ENCODE measurements around the gene MND1. TPM values are rescaled to one million over a fixed set of nuclear protein-coding genes. Genes with fewer than 3 reads are reported as not detected.

MND1 gene
- total RNA-seq, 1 experiment from 2014 or later = 7.9 TPM

DNA sequence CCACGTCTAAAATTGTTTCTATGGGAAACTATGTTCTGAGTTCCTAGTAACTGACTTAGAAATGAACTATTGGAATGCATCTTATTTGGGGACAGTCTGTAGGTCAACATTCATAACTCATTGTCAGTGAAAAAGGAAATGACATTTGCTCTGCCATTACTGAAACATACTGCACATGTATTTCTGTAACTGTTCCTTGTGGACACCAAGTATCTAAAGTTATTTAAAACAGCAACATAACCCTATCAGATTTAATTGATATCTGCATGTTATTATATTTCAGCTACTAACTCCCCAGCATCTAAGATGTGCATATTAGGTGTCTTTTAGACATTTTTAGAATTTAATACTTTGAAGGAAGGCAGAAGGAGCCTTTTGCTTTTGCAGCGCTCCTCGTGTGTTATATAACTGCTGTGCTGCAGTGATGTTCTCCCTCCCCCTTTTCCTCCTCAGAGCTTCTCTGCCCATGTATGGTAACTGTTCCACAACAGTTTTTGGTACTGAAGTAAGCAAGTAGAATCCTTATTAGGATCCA, 84.5 kb downstream of the MND1 start:
- Histone ChIP-seq H3K36me3 (ENCODE audit: low read depth, low read length) (no peaks in the 10 kb centered on the region), H3K9me3 (ENCODE audit: low read length) (no peaks in the 10 kb centered on the region), H2AFZ (ENCODE audit: low read length) (no peak overlapping the region), H3K27ac (ENCODE audit: low read length) (no peak overlapping the region), H3K4me1 (ENCODE audit: insufficient read depth, low read length) (peaks cover 13% of the 10 kb centered on the region), H3F3A (ENCODE audit: low read length, unreplicated experiment) (no peaks in the 10 kb centered on the region), H3K79me2 (ENCODE audit: low read length) (no peaks in the 10 kb centered on the region), H3K4me2 (ENCODE audit: low read length) (no peak overlapping the region), H3K9me2 (replicated peaks; ENCODE audit: low read length) (no peaks in the 10 kb centered on the region), H3K4me3 (ENCODE audit: low read length) (no peak overlapping the region), H3K27me3 (ENCODE audit: low read length) (no peaks in the 10 kb centered on the region), H3K9ac (ENCODE audit: low read length) (no peak overlapping the region), H4K20me1 (ENCODE audit: low read length) (no peaks in the 10 kb centered on the region)
- POLR2A ChIA-PET (ENCODE audit: unreplicated experiment) = no interaction called here
- CTCF ChIA-PET = no interaction called here
- DNase-seq = no peak
- BruUV-seq (replicated peaks) = no TSS peak
- intact Hi-C loops (cut with micrococcal nuclease) = no loop called here
- no peak for TF ChIP-seq EZH2 (IDR thresholded peaks at IDR 0.05; ENCODE audit: low read length, unreplicated experiment)
- TF ChIP-seq, protein P1, sequence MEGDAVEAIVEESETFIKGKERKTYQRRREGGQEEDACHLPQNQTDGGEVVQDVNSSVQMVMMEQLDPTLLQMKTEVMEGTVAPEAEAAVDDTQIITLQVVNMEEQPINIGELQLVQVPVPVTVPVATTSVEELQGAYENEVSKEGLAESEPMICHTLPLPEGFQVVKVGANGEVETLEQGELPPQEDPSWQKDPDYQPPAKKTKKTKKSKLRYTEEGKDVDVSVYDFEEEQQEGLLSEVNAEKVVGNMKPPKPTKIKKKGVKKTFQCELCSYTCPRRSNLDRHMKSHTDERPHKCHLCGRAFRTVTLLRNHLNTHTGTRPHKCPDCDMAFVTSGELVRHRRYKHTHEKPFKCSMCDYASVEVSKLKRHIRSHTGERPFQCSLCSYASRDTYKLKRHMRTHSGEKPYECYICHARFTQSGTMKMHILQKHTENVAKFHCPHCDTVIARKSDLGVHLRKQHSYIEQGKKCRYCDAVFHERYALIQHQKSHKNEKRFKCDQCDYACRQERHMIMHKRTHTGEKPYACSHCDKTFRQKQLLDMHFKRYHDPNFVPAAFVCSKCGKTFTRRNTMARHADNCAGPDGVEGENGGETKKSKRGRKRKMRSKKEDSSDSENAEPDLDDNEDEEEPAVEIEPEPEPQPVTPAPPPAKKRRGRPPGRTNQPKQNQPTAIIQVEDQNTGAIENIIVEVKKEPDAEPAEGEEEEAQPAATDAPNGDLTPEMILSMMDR (conservative IDR thresholded peaks at IDR 0.05; ENCODE audit: low read depth, low read length) = no peak
- no peak for TF ChIP-seq EZH2phosphoT487 (IDR thresholded peaks at IDR 0.05; ENCODE audit: borderline replicate concordance, low read length)
- ATAC-seq = no peak

DNA sequence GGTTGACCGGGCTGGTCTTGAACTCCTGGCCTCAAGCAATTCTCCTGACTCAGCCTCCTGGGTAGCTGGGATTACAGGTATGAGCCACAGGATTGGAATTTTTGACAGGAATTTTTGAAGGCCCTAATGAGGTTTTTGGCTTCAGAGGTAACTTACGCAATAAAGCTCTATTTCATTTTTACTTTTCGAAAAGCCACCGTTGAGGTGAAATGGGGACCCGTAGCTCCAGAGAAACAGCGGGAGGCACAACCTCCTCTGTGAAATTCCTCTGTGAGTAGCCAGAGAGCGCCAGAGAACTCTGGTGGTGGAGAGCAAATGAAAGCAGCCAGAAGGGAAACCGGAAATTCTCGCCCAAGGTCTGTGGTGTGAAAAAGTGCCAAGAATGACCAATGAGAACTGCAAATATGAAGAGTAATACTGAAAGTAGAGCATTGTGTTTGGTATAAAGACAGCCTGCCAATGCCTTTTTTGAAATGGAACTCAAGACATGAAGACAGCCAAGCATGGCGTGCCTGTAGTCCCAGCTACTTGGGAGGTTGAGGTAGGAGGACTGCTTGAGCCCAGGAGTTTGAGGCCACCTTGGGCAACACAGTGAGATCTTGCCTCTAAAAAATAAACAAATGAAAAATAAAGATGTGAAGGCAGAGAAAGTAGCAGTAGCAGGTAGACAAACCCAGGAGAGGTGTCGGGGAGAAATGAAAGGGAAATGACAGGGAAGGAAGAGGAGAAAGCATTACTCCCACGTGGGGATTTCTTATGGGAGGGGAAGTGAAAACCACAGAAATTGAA, 88.7 kb downstream of the MND1 start:
- no peaks in the 10 kb centered on the region for H4K20me1 ChIP-seq (ENCODE audit: low read length)
- peak overlapping the region; percentile 62 for H3K4me2 ChIP-seq (ENCODE audit: low read length)
- CTCF ChIA-PET = interaction anchor here (0.6 to 1.1 kb wide), 5 partner anchors 24 to 141 kb away, joined by 3 to 7 read pairs (median 4); no protein-coding TSS in a partner anchor
- no peaks in the 10 kb centered on the region for H3F3A ChIP-seq (ENCODE audit: low read length, unreplicated experiment)
- H3K4me3 ChIP-seq (ENCODE audit: low read length) = no peak overlapping the region
- H3K79me2 ChIP-seq (ENCODE audit: low read length) = no peaks in the 10 kb centered on the region
- no peaks in the 10 kb centered on the region for H3K36me3 ChIP-seq (ENCODE audit: low read depth, low read length)
- peak; percentile 91 for ATAC-seq
- no TSS peak for BruUV-seq (replicated peaks)
- no peaks in the 10 kb centered on the region for H3K27me3 ChIP-seq (ENCODE audit: low read length)
- peak; percentile 91 for DNase-seq
- H3K27ac ChIP-seq (ENCODE audit: low read length) = peak overlapping the region; percentile 51
- intact Hi-C loops (cut with micrococcal nuclease) = loop anchor here (1.0 to 2.0 kb wide), 3 partner anchors 32 to 141 kb away; partner anchors contain the start of gene MND1
- H3K4me1 ChIP-seq (ENCODE audit: insufficient read depth, low read length) = peaks cover 7% of the 10 kb centered on the region
- TF ChIP-seq EZH2phosphoT487 (IDR thresholded peaks at IDR 0.05; ENCODE audit: borderline replicate concordance, low read length) = no peak
- TF ChIP-seq, protein P1 (conservative IDR thresholded peaks at IDR 0.05; ENCODE audit: low read depth, low read length) = peak; percentile 85
- H3K9me2 ChIP-seq (replicated peaks; ENCODE audit: low read length) = no peaks in the 10 kb centered on the region
- H3K9me3 ChIP-seq (ENCODE audit: low read length) = no peaks in the 10 kb centered on the region
- POLR2A ChIA-PET (ENCODE audit: unreplicated experiment) = no interaction called here
- peak overlapping the region; percentile 65 for H2AFZ ChIP-seq (ENCODE audit: low read length)
- no peak overlapping the region for H3K9ac ChIP-seq (ENCODE audit: low read length)

DNA sequence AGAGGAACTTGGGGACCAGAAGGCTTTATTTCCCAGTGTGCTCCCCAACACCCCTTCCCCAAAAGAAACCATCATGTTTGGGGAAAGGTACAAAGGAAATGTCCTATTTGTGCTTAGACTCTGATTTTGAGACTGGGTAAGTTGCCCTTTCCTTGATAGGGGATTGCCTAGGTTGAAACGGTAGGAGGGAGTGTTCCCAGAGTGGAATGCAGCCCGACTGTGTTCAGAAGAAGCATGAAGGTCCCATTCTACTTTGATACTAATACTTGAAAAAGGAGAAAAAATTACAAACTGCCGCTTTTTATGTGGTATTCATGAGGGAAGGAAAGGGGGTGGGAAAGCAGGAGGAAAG, 89.2 kb downstream of the MND1 start:
- no peaks in the 10 kb centered on the region for H4K20me1 ChIP-seq (ENCODE audit: low read length)
- intact Hi-C loops (cut with micrococcal nuclease) = loop anchor here (1.0 to 2.0 kb wide), 3 partner anchors 32 to 141 kb away; partner anchors contain the start of gene MND1

More for the DNA sequence above, 89.2 kb downstream of the MND1 start:
- CTCF ChIA-PET = no interaction called here
- H3K4me1 ChIP-seq (ENCODE audit: insufficient read depth, low read length) = peaks cover 7% of the 10 kb centered on the region
- H3K27ac ChIP-seq (ENCODE audit: low read length) = peak overlapping the region; percentile 51
- no peak for TF ChIP-seq EZH2phosphoT487 (IDR thresholded peaks at IDR 0.05; ENCODE audit: borderline replicate concordance, low read length)
- TF ChIP-seq, protein P1 (conservative IDR thresholded peaks at IDR 0.05; ENCODE audit: low read depth, low read length) = no peak
- TF ChIP-seq EZH2 (IDR thresholded peaks at IDR 0.05; ENCODE audit: low read length, unreplicated experiment) = no peak
- H3F3A ChIP-seq (ENCODE audit: low read length, unreplicated experiment) = no peaks in the 10 kb centered on the region
- peak overlapping the region; percentile 65 for H2AFZ ChIP-seq (ENCODE audit: low read length)
- H3K27me3 ChIP-seq (ENCODE audit: low read length) = no peaks in the 10 kb centered on the region
- H3K4me3 ChIP-seq (ENCODE audit: low read length) = no peak overlapping the region
- no peaks in the 10 kb centered on the region for H3K9me3 ChIP-seq (ENCODE audit: low read length)
- H3K9me2 ChIP-seq (replicated peaks; ENCODE audit: low read length) = no peaks in the 10 kb centered on the region
- BruUV-seq (replicated peaks) = no TSS peak
- H3K4me2 ChIP-seq (ENCODE audit: low read length) = peak overlapping the region; percentile 62; the same call in 1 of the 2 replicates
- POLR2A ChIA-PET (ENCODE audit: unreplicated experiment) = no interaction called here
- H3K79me2 ChIP-seq (ENCODE audit: low read length) = no peaks in the 10 kb centered on the region
- H3K9ac ChIP-seq (ENCODE audit: low read length) = no peak overlapping the region
- no peak for DNase-seq
- H3K36me3 ChIP-seq (ENCODE audit: low read depth, low read length) = no peaks in the 10 kb centered on the region
- no peak for ATAC-seq
